ENCODE data around the gene ZKSCAN3.

Gene ZKSCAN3

DNA sequence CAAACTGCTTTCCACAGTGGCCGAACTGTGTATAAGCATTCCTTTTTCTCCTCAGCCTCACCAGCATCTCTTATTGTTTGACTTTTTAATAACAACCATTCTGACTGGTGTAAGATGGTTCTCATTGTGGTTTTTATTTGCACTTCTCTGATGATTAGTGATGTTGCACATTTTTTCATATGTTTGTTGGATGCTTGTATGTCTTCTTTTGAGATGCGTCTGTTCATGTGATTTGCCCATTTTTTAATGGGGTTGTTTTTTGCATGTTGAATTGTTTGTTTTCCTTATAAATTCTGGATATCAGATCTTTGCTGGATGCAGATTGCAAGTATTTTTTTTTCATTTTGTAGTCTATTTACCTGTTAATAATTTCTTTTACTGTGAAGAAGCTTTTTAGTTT, 61.0 kb downstream of the ZKSCAN3 start:
- Histone ChIP-seq H3K27me3 (no peaks in the 10 kb centered on the region), H3K4me1 (no peaks in the 10 kb centered on the region), H3K4me2 (no peak overlapping the region), H4K20me1 (no peaks in the 10 kb centered on the region), H3K9me3 (no peaks in the 10 kb centered on the region; the same call in 1 of the 2 replicates), H3K36me3 (no peaks in the 10 kb centered on the region), H3K27ac (no peak overlapping the region), H3K4me3 (no peak overlapping the region), H3K9ac (no peak overlapping the region)
- TF ChIP-seq Cebpa-rat (IDR thresholded peaks at IDR 0.05): no peak

DNA sequence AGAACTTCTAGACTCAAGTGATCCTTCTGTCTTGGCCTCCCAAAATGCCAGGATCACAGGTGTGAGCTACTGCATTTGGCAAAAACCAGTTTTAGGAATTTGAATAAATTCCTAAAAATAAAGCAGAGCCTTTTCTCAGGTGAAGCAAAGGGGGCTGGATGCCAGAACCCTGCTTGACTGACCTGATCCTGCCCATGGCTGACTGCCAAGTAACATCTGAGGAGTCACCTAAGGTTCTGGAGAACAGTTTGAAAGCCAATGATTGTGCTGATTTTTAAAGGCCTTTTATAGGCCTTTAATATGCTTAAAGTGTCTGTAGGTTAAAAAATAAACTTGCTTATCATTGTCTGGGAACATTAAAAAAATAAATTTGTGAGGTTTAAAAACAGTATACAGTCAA, 63.9 kb downstream of the ZKSCAN3 start:
- H3K4me1 ChIP-seq: no peaks in the 10 kb centered on the region
- H3K27ac ChIP-seq: no peak overlapping the region
- no peak for TF ChIP-seq Cebpa-rat (IDR thresholded peaks at IDR 0.05)
- no peaks in the 10 kb centered on the region for H3K36me3 ChIP-seq
- H4K20me1 ChIP-seq: no peaks in the 10 kb centered on the region
- H3K4me3 ChIP-seq: no peak overlapping the region
- H3K4me2 ChIP-seq: no peak overlapping the region
- H3K9me3 ChIP-seq: no peaks in the 10 kb centered on the region; the same call in 1 of the 2 replicates
- no peaks in the 10 kb centered on the region for H3K27me3 ChIP-seq
- H3K9ac ChIP-seq: no peak overlapping the region
